Stimulated activated CD4-positive, alpha-beta T cell treated with anti-CD3 and anti-CD28 coated beads, Interleukin-2, amount 100 ng/mL, for 48 hours (primary cell): ENCODE data around the gene CACNA2D1.

Experiments used
- DNase-seq, 2 donors: peaks; one replicate each; pipeline ENCODE4 v3.0.0-alpha.2; 2020

CACNA2D1 gene

GRCh38 chr7:82443547-82444219 is at the start of gene CACNA2D1:
Gene CACNA2D1 (minus strand): TSS chr7:82443777.
- no peak for DNase-seq

- no peak for DNase-seq
Observed at GRCh38 chr7:82481499-82482097, 38.0 kb upstream of the CACNA2D1 start.

- no peak for DNase-seq
Observed at GRCh38 chr7:82477733-82478515, 34.3 kb upstream of the CACNA2D1 start.

GRCh38 chr7:82472966-82473365 is 29.4 kb upstream of the CACNA2D1 start:
- DNase-seq = no peak

- no peak for DNase-seq
Observed at GRCh38 chr7:82471351-82472020, 27.9 kb upstream of the CACNA2D1 start.

GRCh38 chr7:82469207-82469606 is 25.6 kb upstream of the CACNA2D1 start:
- DNase-seq = no peak

GRCh38 chr7:82468435-82468834 is 24.9 kb upstream of the CACNA2D1 start:
- no peak for DNase-seq

- DNase-seq = no peak
Observed at GRCh38 chr7:82467020-82467419, 23.4 kb upstream of the CACNA2D1 start.

- no peak for DNase-seq
Observed at GRCh38 chr7:82464372-82464771, 20.8 kb upstream of the CACNA2D1 start.

GRCh38 chr7:82455295-82455694 is 11.7 kb upstream of the CACNA2D1 start:
- DNase-seq = no peak

GRCh38 chr7:82450759-82451158 is 7.2 kb upstream of the CACNA2D1 start:
- no peak for DNase-seq

- DNase-seq = no peak
Observed at GRCh38 chr7:82449910-82450309, 6.3 kb upstream of the CACNA2D1 start.

GRCh38 chr7:82446897-82447296 is 3.3 kb upstream of the CACNA2D1 start:
- no peak for DNase-seq

GRCh38 chr7:82445271-82445670 is 1.7 kb upstream of the CACNA2D1 start:
- no peak for DNase-seq

GRCh38 chr7:82444220-82444909 is 788 bp upstream of the CACNA2D1 start:
- no peak for DNase-seq

- DNase-seq = no peak
Observed at GRCh38 chr7:82443036-82443546, 486 bp downstream of the CACNA2D1 start.

GRCh38 chr7:82442492-82443035 is 1.0 kb downstream of the CACNA2D1 start:
- no peak for DNase-seq

GRCh38 chr7:82441669-82442478 is 1.7 kb downstream of the CACNA2D1 start:
- DNase-seq = no peak

GRCh38 chr7:82438521-82438920 is 5.1 kb downstream of the CACNA2D1 start:
- DNase-seq = no peak

GRCh38 chr7:82435769-82436168 is 7.8 kb downstream of the CACNA2D1 start:
- no peak for DNase-seq

- DNase-seq = no peak
Observed at GRCh38 chr7:82434275-82435022, 9.1 kb downstream of the CACNA2D1 start.
